ENCODE data around the gene ZBTB1. TPM values are rescaled to one million over a fixed set of nuclear protein-coding genes. Genes with fewer than 3 reads are reported as not detected.
A peak's percentile ranks its signal among the peaks of the same experiment; 100 is the strongest.
"Not testable (repeated sequence)": the region's sequence is repeated elsewhere in the genome, so short reads cannot be mapped to it uniquely, and the experiment has no call there.

The ZBTB1 gene
- total RNA-seq, 1 experiment from 2014 or later, result 32.9 TPM

DNA sequence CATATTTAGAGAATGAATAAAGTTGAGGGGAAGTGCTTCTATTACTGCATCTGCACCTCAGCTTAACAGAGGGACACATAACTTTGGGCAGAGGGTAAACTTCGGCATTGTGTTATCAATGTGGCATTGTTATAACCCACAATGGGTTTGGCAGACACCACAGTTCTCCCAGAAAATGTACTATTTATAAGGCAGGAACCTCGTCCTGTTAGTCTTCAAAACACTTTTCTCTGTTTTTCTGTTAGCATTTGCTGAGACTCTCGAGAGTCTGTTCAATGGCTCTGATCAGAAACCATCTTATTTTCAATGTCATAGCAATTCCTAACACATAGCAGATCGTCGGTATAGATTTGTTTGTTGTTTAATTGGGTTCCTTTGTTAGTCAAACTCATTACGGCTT is 59.1 kb downstream of the ZBTB1 start:
- DNase-seq (ENCODE audit: extremely low read depth, low read depth), result no peak

- no peak for DNase-seq (ENCODE audit: extremely low read depth, low read depth)
Measured at GRCh38 chr14:64566651-64567122, 62.1 kb downstream of the ZBTB1 start.

- peak; percentile 45 for DNase-seq (ENCODE audit: extremely low read depth, low read depth)
Measured at GRCh38 chr14:64569138-64569631, 64.6 kb downstream of the ZBTB1 start.

- DNase-seq (ENCODE audit: extremely low read depth, low read depth), result not testable (repeated sequence)
Measured at GRCh38 chr14:64569646-64570045, 65.1 kb downstream of the ZBTB1 start.

GRCh38 chr14:64572386-64573104 is 68.0 kb downstream of the ZBTB1 start:
- DNase-seq (ENCODE audit: extremely low read depth, low read depth), result no peak

- no peak for DNase-seq (ENCODE audit: extremely low read depth, low read depth)
Measured at GRCh38 chr14:64573109-64573508, 68.5 kb downstream of the ZBTB1 start.

Small RNAs within 50 kb of the gene (small RNA-seq; reads per million reads assigned to genes)
- 0 reads per million in 2 experiments for gene AL049869.4

Other genes starting within 250 kb of the ZBTB1 start
- 0.07 TPM in 1 of 2 replicates, not detected in the other for gene ESR2, start 210.4 kb upstream of the ZBTB1 start, total RNA-seq (2014; rRNA removed; shearing (Covaris generic))
- gene MTHFD1, start 116.4 kb upstream of the ZBTB1 start, total RNA-seq (2014; rRNA removed; shearing (Covaris generic)), result 53.6 and 63.5 TPM in 2 replicates
- 0.12 and 0.22 TPM in 2 replicates for gene AKAP5, start 39.3 kb upstream of the ZBTB1 start, total RNA-seq (2014; rRNA removed; shearing (Covaris generic))
- gene ZBTB25, start 932 bp upstream of the ZBTB1 start, total RNA-seq (2014; rRNA removed; shearing (Covaris generic)), result 12.5 and 13.8 TPM in 2 replicates
- gene HSPA2, start 36.0 kb downstream of the ZBTB1 start, total RNA-seq (2014; rRNA removed; shearing (Covaris generic)), result 3.8 and 4.5 TPM in 2 replicates
- 0.22 and 0.61 TPM in 2 replicates for gene PPP1R36, start 45.2 kb downstream of the ZBTB1 start, total RNA-seq (2014; rRNA removed; shearing (Covaris generic))
- gene PLEKHG3, start 199.7 kb downstream of the ZBTB1 start, total RNA-seq (2014; rRNA removed; shearing (Covaris generic)), result 16.4 and 20.6 TPM in 2 replicates